Smooth muscle cell (in vitro differentiated cells): Measurements from ENCODE around the gene GLYATL1. TPM values are rescaled to one million over a fixed set of nuclear protein-coding genes. Genes with fewer than 3 reads are reported as not detected.

Source experiments
- DNase-seq: peaks from one replicate; lab custom pipeline; 2025; ENCODE audit not compliant: unreplicated experiment; lab: John Stamatoyannopoulos, UW
- H2AFZ ChIP-seq: fragments of 200-600 bp; sonication (generic); 2 replicates; pipeline ENCODE4 v1.6.0; 2016; ENCODE audit warnings: antibody characterized with exemption, low read depth, mild to moderate bottlenecking
- H3F3A ChIP-seq: fragments of 200-600 bp; sonication (generic); 2 replicates; pipeline ENCODE4 v1.6.0; 2017; ENCODE audit warnings: antibody characterized with exemption, low read depth
- H3K27ac ChIP-seq: fragments of 200-600 bp; sonication (generic); 2 replicates; pipeline ENCODE4 v1.5.1; 2016; ENCODE audit warnings: low read depth, mild to moderate bottlenecking
- H3K27me3 ChIP-seq: fragments of 200-600 bp; sonication (generic); 2 replicates; pipeline ENCODE4 v1.6.1; 2016; ENCODE audit warnings: low read depth, mild to moderate bottlenecking
- H3K36me3 ChIP-seq: fragments of 200-600 bp; sonication (generic); 2 replicates; pipeline ENCODE4 v1.5.1; 2016; ENCODE audit warnings: low read depth
- H3K4me1 ChIP-seq: fragments of 200-600 bp; sonication (generic); 2 replicates; pipeline ENCODE4 v1.5.1; 2016; ENCODE audit warnings: low read depth
- H3K4me2 ChIP-seq: fragments of 200-600 bp; sonication (generic); 2 replicates; pipeline ENCODE4 v1.6.0; 2016; ENCODE audit warnings: mild to moderate bottlenecking
- H3K4me3 ChIP-seq: fragments of 200-600 bp; sonication (generic); 2 replicates; pipeline ENCODE4 v1.5.1; 2016; ENCODE audit warnings: mild to moderate bottlenecking
- H3K79me2 ChIP-seq: fragments of 200-600 bp; sonication (generic); 2 replicates; pipeline ENCODE4 v1.6.0; 2016; ENCODE audit warnings: low read depth, mild to moderate bottlenecking
- H3K9ac ChIP-seq: fragments of 200-600 bp; sonication (generic); 2 replicates; pipeline ENCODE4 v1.6.0; 2016; ENCODE audit warnings: low read depth
- H3K9me3 ChIP-seq: fragments of 200-600 bp; sonication (generic); replicated peaks from 2 replicates; pipeline ENCODE4 v1.5.1; 2016; ENCODE audit warnings: low read depth
- H4K20me1 ChIP-seq: fragments of 200-600 bp; sonication (generic); 2 replicates; pipeline ENCODE4 v1.6.0; 2016; ENCODE audit warnings: low read depth
- CTCF ChIP-seq: fragments of 200-600 bp; sonication (generic); IDR thresholded peaks from 2 replicates; pipeline ENCODE4 v1.5.1; 2017; ENCODE audit warnings: borderline replicate concordance, mild to moderate bottlenecking, antibody characterized with exemption; ENCODE audit not compliant: insufficient read depth, poor library complexity, severe bottlenecking
- WGBS: methylation state at CpG from one replicate; pipeline ENCODE4 v1.1.7; 2016; ENCODE audit warnings: low lambda C conversion rate; 5-methylcytosine and 5-hydroxymethylcytosine counted together
- polyA plus RNA-seq: library from polyadenylated mRNA; unstranded; fragments of >200 nt; fragmentation: Nextera tagmentation; extraction: Ambion mirVana; gene quantifications from 2 replicates; pipeline ENCODE4 v1.2.1, GENCODE V29; 2016
- total RNA-seq: library from RNA; depleted of rRNA; stranded (reverse); fragments of >200 nt; gene quantifications from 2 replicates; pipeline ENCODE4 v1.2.3, GENCODE V29; 2014

GLYATL1 gene
- total and polyA plus RNA-seq, 2 experiments from 2014 or later = not detected

- H3K9me3 ChIP-seq = no peaks in the 10 kb centered on the region
- H3K4me2 ChIP-seq = no peak overlapping the region
- no peaks in the 10 kb centered on the region for H4K20me1 ChIP-seq
- H3K27ac ChIP-seq = no peak overlapping the region
- TF ChIP-seq CTCF = no peak
- H2AFZ ChIP-seq = no peak overlapping the region
- H3K4me3 ChIP-seq = no peak overlapping the region
- H3K36me3 ChIP-seq = no peaks in the 10 kb centered on the region
- H3K27me3 ChIP-seq = no peaks in the 10 kb centered on the region
- no peak for DNase-seq
- no peak overlapping the region for H3K9ac ChIP-seq
- no peaks in the 10 kb centered on the region for H3F3A ChIP-seq
- H3K4me1 ChIP-seq = no peaks in the 10 kb centered on the region
- H3K79me2 ChIP-seq = no peaks in the 10 kb centered on the region
These were observed 38.2 kb downstream of the GLYATL1 start for GRCh38 chr11:58977470-58977869.

GRCh38 chr11:58979222-58979621 is 39.9 kb downstream of the GLYATL1 start:
- no peak for DNase-seq
- H3K4me1 ChIP-seq = no peaks in the 10 kb centered on the region
- H3K79me2 ChIP-seq = no peaks in the 10 kb centered on the region
- H3K36me3 ChIP-seq = no peaks in the 10 kb centered on the region
- 78% methylated on average over 2 of the region's 2 CpGs for WGBS
- TF ChIP-seq CTCF = no peak
- H3K4me3 ChIP-seq = no peak overlapping the region
- H4K20me1 ChIP-seq = no peaks in the 10 kb centered on the region
- H2AFZ ChIP-seq = no peak overlapping the region
- no peak overlapping the region for H3K4me2 ChIP-seq
- H3K27ac ChIP-seq = no peak overlapping the region
- H3K27me3 ChIP-seq = no peaks in the 10 kb centered on the region
- no peaks in the 10 kb centered on the region for H3F3A ChIP-seq
- no peak overlapping the region for H3K9ac ChIP-seq
- H3K9me3 ChIP-seq = no peaks in the 10 kb centered on the region

GRCh38 chr11:58980159-58980843 is 41.0 kb downstream of the GLYATL1 start:
- H2AFZ ChIP-seq = no peak overlapping the region
- no peak for TF ChIP-seq CTCF
- 68% methylated on average over 8 of the region's 8 CpGs for whole genome bisulfite sequencing
- H3K27me3 ChIP-seq = no peaks in the 10 kb centered on the region
- H3K9me3 ChIP-seq = no peaks in the 10 kb centered on the region
- no peaks in the 10 kb centered on the region for H4K20me1 ChIP-seq
- no peak overlapping the region for H3K9ac ChIP-seq
- H3K36me3 ChIP-seq = no peaks in the 10 kb centered on the region
- H3K4me1 ChIP-seq = no peaks in the 10 kb centered on the region
- H3K27ac ChIP-seq = no peak overlapping the region
- H3K4me3 ChIP-seq = no peak overlapping the region
- H3F3A ChIP-seq = no peaks in the 10 kb centered on the region
- no peak for DNase-seq
- H3K79me2 ChIP-seq = no peaks in the 10 kb centered on the region
- no peak overlapping the region for H3K4me2 ChIP-seq

DNA sequence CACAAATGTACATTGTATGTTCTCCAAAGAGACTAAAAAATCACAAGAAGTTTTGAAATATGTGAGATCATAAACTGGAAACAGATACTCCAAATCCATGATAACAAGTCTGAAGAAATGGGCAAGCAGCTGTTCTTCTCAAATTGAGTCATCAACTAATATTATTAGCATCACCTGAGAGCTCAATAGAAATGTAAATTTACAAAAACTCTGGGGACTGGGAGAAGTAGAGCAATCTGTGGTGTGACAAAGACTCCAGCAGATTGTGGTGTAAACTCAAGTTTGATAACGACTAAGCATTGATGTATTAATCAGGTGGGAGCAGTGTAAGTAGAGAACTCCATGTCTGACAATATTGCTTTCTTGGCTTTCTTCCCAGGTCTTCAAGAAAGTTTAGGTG is 53.2 kb downstream of the GLYATL1 start:
- 77% methylated on average over 1 of the region's 1 CpG for WGBS
- Histone ChIP-seq H3K9me3 (no peaks in the 10 kb centered on the region), H3K4me3 (no peak overlapping the region), H3K27me3 (no peaks in the 10 kb centered on the region), H3K4me2 (no peak overlapping the region), H3K9ac (no peak overlapping the region), H3K36me3 (no peaks in the 10 kb centered on the region), H3K4me1 (no peaks in the 10 kb centered on the region), H3K79me2 (no peaks in the 10 kb centered on the region), H3F3A (no peaks in the 10 kb centered on the region), H4K20me1 (no peaks in the 10 kb centered on the region), H3K27ac (no peak overlapping the region), H2AFZ (no peak overlapping the region)
- DNase-seq = no peak
- TF ChIP-seq CTCF = no peak
